ENCODE data around the gene DCUN1D5.

DNA sequence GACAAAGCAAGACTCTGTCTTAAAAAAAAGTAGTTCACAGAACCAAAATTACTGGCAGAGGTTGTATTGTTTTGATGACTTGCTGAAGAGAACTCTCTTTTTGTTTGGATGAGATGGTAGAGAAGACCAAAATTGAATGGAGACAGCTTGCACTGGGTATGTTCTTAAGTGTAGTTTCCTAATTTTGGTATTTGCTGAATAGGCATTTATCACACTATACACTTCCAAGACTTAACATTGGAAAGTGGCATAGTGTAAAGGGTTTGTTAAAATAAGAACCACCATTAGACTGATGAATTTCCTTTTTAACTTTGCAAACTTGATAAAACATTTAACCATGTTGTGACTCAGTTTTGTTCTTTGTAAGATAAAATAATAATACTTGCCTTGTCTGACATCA is 5.3 kb upstream of the DCUN1D5 start:
- TF ChIP-seq, protein P1, sequence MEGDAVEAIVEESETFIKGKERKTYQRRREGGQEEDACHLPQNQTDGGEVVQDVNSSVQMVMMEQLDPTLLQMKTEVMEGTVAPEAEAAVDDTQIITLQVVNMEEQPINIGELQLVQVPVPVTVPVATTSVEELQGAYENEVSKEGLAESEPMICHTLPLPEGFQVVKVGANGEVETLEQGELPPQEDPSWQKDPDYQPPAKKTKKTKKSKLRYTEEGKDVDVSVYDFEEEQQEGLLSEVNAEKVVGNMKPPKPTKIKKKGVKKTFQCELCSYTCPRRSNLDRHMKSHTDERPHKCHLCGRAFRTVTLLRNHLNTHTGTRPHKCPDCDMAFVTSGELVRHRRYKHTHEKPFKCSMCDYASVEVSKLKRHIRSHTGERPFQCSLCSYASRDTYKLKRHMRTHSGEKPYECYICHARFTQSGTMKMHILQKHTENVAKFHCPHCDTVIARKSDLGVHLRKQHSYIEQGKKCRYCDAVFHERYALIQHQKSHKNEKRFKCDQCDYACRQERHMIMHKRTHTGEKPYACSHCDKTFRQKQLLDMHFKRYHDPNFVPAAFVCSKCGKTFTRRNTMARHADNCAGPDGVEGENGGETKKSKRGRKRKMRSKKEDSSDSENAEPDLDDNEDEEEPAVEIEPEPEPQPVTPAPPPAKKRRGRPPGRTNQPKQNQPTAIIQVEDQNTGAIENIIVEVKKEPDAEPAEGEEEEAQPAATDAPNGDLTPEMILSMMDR (IDR thresholded peaks at IDR 0.05): no peak
- no peak for TF ChIP-seq POLR2A (IDR thresholded peaks at IDR 0.05)

Measured in Peyer's patch (tissue), 4 donors.